MM.1S (cell line): ENCODE results near the gene CDH22.

Experiments used
- DNase-seq: peaks from one replicate; pipeline ENCODE4 v3.0.0-alpha.2; 2015
- H2AFZ ChIP-seq: fragments of 300-600 bp; sonication (generic); 2 replicates; pipeline ENCODE4 v1.6.0; 2016; ENCODE audit warnings: antibody characterized with exemption, low read length
- H3F3A ChIP-seq: fragments of 300-600 bp; sonication (generic); 2 replicates; pipeline ENCODE4 v1.6.1; 2016; ENCODE audit warnings: mild to moderate bottlenecking, antibody characterized with exemption, low read length, moderate library complexity, mixed read lengths; ENCODE audit not compliant: insufficient read depth
- H3K27ac ChIP-seq: fragments of 300-600 bp; sonication (generic); 2 replicates; pipeline ENCODE4 v1.5.1; 2016; ENCODE audit warnings: mild to moderate bottlenecking, low read length
- H3K27me3 ChIP-seq: fragments of 300-600 bp; sonication (generic); replicated peaks from 2 replicates; pipeline ENCODE4 v1.6.0; 2016; ENCODE audit warnings: low read length; ENCODE audit not compliant: insufficient read depth
- H3K36me3 ChIP-seq: fragments of 300-600 bp; sonication (generic); replicated peaks from 2 replicates; pipeline ENCODE4 v1.6.1; 2016; ENCODE audit warnings: mild to moderate bottlenecking, low read length, mixed read lengths; ENCODE audit not compliant: insufficient read depth
- H3K4me1 ChIP-seq: fragments of 300-600 bp; sonication (generic); 2 replicates; pipeline ENCODE4 v1.6.1; 2016; ENCODE audit warnings: low read length, mixed read lengths
- H3K4me2 ChIP-seq: fragments of 300-600 bp; sonication (generic); 2 replicates; pipeline ENCODE4 v1.6.0; 2016; ENCODE audit warnings: low read depth, low read length
- H3K4me3 ChIP-seq: fragments of 300-600 bp; sonication (generic); 2 replicates; pipeline ENCODE4 v1.5.1; 2016; ENCODE audit warnings: low read length, mixed read lengths
- H3K79me2 ChIP-seq: fragments of 300-600 bp; sonication (generic); 2 replicates; pipeline ENCODE4 v1.6.1; 2016; ENCODE audit warnings: mixed run types, low read length, mixed read lengths
- H3K9ac ChIP-seq: fragments of 300-600 bp; sonication (generic); 2 replicates; pipeline ENCODE4 v1.6.1; 2016; ENCODE audit warnings: low read length, mixed read lengths
- H3K9me2 ChIP-seq: fragments of 300-600 bp; sonication (generic); replicated peaks from 2 replicates; pipeline ENCODE4 v1.6.1; 2016; ENCODE audit warnings: mild to moderate bottlenecking, low read length, mixed read lengths; ENCODE audit not compliant: insufficient read depth
- H3K9me3 ChIP-seq: fragments of 300-600 bp; sonication (generic); replicated peaks from 2 replicates; pipeline ENCODE4 v1.6.1; 2016; ENCODE audit warnings: mild to moderate bottlenecking, low read length, mixed read lengths; ENCODE audit not compliant: insufficient read depth
- H4K20me1 ChIP-seq: fragments of 300-600 bp; sonication (generic); 2 replicates; pipeline ENCODE4 v1.6.1; 2016; ENCODE audit warnings: mild to moderate bottlenecking, low read length, moderate library complexity, mixed read lengths; ENCODE audit not compliant: insufficient read depth
- CTCF ChIP-seq: fragments of 300-600 bp; sonication (generic); IDR thresholded peaks from 2 replicates; pipeline ENCODE4 v1.5.1; 2016; ENCODE audit warnings: antibody characterized with exemption, low read length, mixed read lengths
- EZH2 ChIP-seq: fragments of 300-600 bp; sonication (generic); optimal IDR thresholded peaks from 2 replicates; pipeline ENCODE3; 2017; ENCODE audit warnings: low read depth, mild to moderate bottlenecking, antibody characterized with exemption, low read length, mixed read lengths
- EZH2phosphoT487 ChIP-seq: fragments of 300-600 bp; sonication (generic); IDR thresholded peaks from 2 replicates; pipeline ENCODE4 v1.6.1; 2018; ENCODE audit warnings: antibody characterized with exemption, low read length

CDH22 gene

DNA sequence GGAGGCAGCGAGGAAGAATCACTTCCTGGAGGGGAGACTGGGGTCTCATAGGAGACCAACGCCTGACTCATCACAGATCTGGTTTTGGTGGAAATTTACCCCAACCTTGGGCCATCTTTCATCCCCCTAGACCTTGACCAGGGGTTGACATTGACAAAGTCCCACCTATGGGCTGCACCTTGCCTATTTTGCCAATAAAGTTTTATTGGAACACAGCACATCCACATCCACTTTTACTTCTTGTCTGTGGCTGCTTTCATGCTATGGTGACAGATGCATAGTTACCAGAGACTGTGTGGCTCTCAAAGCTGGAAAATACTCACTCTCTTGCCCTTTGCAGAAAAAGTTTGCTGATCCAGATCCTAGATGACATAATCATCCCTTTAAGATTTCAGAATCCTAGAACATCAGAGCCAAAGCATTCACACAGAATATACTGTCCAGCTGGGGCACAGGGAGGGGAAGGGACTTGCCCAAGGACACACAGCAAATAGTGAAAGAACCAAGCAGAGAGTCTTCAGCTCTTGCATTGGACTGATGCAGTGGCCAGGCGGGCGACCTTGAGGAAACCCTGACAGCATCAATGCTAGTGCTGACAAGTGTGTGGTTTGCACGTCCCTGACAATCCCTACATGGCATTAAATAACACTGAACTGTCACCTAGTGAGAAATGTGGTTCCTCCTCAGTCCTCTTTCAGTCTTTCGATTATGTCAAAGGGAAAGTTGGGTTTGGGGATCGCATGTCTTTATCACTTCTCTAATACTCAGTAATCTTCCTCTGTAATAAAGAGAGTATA is 149.0 kb downstream of the CDH22 start:
- H3K36me3 ChIP-seq: no peaks in the 10 kb centered on the region
- no peak for DNase-seq
- TF ChIP-seq EZH2phosphoT487 (no peak), CTCF (no peak), EZH2 (no peak)
- H3K9me2 ChIP-seq: no peaks in the 10 kb centered on the region
- H3F3A ChIP-seq: no peaks in the 10 kb centered on the region
- H3K27me3 ChIP-seq: peaks cover 68% of the 10 kb centered on the region
- H2AFZ ChIP-seq: no peak overlapping the region
- no peak overlapping the region for H3K27ac ChIP-seq
- H3K9ac ChIP-seq: no peak overlapping the region
- H3K9me3 ChIP-seq: no peaks in the 10 kb centered on the region
- H3K4me3 ChIP-seq: no peak overlapping the region
- H3K79me2 ChIP-seq: no peaks in the 10 kb centered on the region
- no peaks in the 10 kb centered on the region for H3K4me1 ChIP-seq
- no peak overlapping the region for H3K4me2 ChIP-seq
- no peaks in the 10 kb centered on the region for H4K20me1 ChIP-seq

DNA sequence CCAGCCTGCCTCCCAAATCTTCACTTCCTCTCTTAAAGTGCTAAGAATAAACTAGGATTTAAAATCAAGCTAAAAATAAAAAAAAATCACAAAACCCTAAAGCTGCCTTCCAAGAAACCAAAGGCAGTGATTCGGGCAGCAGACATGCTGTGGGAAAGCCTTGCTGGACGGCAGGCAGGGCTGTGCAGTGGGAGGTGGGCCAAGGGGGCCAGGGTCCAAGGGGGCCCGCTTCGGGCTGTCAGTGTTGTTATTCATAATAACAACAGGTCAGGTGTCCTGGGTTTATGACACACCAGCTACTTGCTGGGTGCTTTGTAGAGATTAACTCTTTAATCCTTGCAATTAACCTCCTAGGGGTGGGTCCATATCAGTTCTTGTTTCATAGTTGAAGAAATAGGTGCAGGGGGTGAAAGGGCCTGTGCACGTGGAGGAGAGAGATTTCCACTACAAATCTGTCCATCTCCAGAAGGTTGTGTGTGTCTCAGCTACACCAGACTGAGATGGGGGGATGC is 149.8 kb downstream of the CDH22 start:
- Histone ChIP-seq H3K4me3 (no peak overlapping the region), H3K4me2 (no peak overlapping the region), H3F3A (no peaks in the 10 kb centered on the region), H4K20me1 (no peaks in the 10 kb centered on the region), H3K79me2 (no peaks in the 10 kb centered on the region), H3K9me2 (no peaks in the 10 kb centered on the region), H2AFZ (no peak overlapping the region), H3K9me3 (no peaks in the 10 kb centered on the region), H3K36me3 (no peaks in the 10 kb centered on the region), H3K4me1 (no peaks in the 10 kb centered on the region), H3K27me3 (peaks cover 76% of the 10 kb centered on the region), H3K9ac (no peak overlapping the region), H3K27ac (no peak overlapping the region)
- TF ChIP-seq CTCF: no peak
- no peak for TF ChIP-seq EZH2
- TF ChIP-seq EZH2phosphoT487: no peak
- no peak for DNase-seq

GRCh38 chr20:46157625-46158024 is 150.7 kb downstream of the CDH22 start:
- Histone ChIP-seq H3K36me3 (no peaks in the 10 kb centered on the region), H3K4me2 (no peak overlapping the region), H3F3A (no peaks in the 10 kb centered on the region), H3K9ac (no peak overlapping the region), H3K79me2 (no peaks in the 10 kb centered on the region), H3K4me3 (no peak overlapping the region), H3K27me3 (peaks cover 81% of the 10 kb centered on the region), H4K20me1 (no peaks in the 10 kb centered on the region), H3K27ac (no peak overlapping the region), H3K4me1 (no peaks in the 10 kb centered on the region), H3K9me3 (no peaks in the 10 kb centered on the region), H3K9me2 (no peaks in the 10 kb centered on the region), H2AFZ (no peak overlapping the region)
- no peak for DNase-seq
- TF ChIP-seq CTCF: no peak
- TF ChIP-seq EZH2phosphoT487: no peak
- TF ChIP-seq EZH2: no peak
